Nephron (organoid): ENCODE data around the gene PEPD.

ENCODE experiments used
- H3K27ac Mint-ChIP-seq, 3 experiments: 2 replicates each; pipeline ENCODE4 v1.8.0; 2020; ENCODE audit warnings: mixed read lengths in 3 of 3, mild to moderate bottlenecking in 2 of 3, moderate library complexity in 1 of 3
- H3K27me3 Mint-ChIP-seq: 2 replicates; pipeline ENCODE4 v1.8.0; 2021; ENCODE audit warnings: low read depth, mild to moderate bottlenecking, moderate library complexity, mixed read lengths
- H3K36me3 Mint-ChIP-seq: 2 replicates; pipeline ENCODE4 v1.8.0; 2020; ENCODE audit warnings: low read depth, mixed read lengths
- H3K4me1 Mint-ChIP-seq: 2 replicates; pipeline ENCODE4 v1.8.0; 2020; ENCODE audit warnings: mixed read lengths
- H3K4me3 Mint-ChIP-seq, 3 experiments: 2 replicates each; pipeline ENCODE4 v1.8.0; 2020; ENCODE audit warnings: mild to moderate bottlenecking in 3 of 3, mixed read lengths in 3 of 3, moderate library complexity in 2 of 3
- H3K9me3 Mint-ChIP-seq: 2 replicates; pipeline ENCODE4 v1.8.0; 2020; ENCODE audit warnings: mixed read lengths
- TF ChIP-seq, protein P1 (sequence below), 3 experiments: fragments of 200-600 bp; sonication (generic); IDR thresholded peaks; one replicate each; pipeline ENCODE4 v1.5.0; 2021; ENCODE audit warnings: antibody characterized with exemption in 3 of 3; ENCODE audit not compliant: unreplicated experiment in 3 of 3

Gene PEPD

DNA sequence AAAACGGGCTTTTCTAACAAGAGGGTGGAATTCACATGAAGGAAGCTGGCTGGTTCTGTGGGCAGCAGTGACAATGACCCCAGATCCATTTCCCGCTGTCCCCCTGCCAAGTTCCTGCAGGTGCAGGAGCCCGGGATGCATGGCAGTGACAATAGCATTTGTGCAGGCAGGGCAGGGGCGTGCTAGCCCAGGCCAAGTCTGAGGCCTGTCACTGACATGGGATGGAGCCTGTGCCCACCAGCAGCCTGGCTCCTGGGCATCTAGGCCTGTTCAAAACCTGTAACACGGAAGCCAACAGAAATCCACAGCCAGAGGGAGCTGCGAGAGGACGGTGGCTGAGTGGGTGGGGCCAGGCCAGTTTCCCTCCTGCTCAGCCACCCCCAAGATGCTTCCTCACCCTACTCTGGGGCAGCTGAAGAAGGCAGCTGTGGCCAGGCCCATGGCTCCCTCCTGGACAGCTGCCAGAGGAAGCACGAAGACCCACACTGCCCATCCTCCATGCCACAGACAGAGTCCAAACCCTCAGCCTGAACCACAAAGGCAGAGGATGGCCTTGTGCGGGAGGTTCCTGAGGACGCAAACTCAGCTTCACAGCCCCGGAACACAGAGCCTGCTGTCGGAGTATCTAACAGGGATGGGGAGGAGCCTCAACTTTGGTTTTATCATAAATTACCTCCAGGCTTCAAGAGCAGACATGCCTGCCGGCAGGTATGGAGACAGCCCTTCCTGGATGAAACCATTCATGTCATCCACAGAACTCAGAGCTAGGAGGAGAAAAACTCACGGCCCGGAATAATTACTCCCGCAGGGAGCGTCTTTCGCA is 74.0 kb downstream of the PEPD start:
- H3K27me3 Mint-ChIP-seq = no peaks in the 10 kb centered on the region
- peaks cover 6% of the 10 kb centered on the region for H3K4me1 Mint-ChIP-seq
- TF ChIP-seq, protein P1, sequence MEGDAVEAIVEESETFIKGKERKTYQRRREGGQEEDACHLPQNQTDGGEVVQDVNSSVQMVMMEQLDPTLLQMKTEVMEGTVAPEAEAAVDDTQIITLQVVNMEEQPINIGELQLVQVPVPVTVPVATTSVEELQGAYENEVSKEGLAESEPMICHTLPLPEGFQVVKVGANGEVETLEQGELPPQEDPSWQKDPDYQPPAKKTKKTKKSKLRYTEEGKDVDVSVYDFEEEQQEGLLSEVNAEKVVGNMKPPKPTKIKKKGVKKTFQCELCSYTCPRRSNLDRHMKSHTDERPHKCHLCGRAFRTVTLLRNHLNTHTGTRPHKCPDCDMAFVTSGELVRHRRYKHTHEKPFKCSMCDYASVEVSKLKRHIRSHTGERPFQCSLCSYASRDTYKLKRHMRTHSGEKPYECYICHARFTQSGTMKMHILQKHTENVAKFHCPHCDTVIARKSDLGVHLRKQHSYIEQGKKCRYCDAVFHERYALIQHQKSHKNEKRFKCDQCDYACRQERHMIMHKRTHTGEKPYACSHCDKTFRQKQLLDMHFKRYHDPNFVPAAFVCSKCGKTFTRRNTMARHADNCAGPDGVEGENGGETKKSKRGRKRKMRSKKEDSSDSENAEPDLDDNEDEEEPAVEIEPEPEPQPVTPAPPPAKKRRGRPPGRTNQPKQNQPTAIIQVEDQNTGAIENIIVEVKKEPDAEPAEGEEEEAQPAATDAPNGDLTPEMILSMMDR (IDR thresholded peaks at IDR 0.05; ENCODE audit: unreplicated experiment in 3 of 3) = no peak
- H3K27ac Mint-ChIP-seq = no peak overlapping the region
- no peaks in the 10 kb centered on the region for H3K9me3 Mint-ChIP-seq
- H3K36me3 Mint-ChIP-seq = peaks cover 4% of the 10 kb centered on the region
- no peak overlapping the region for H3K4me3 Mint-ChIP-seq

DNA sequence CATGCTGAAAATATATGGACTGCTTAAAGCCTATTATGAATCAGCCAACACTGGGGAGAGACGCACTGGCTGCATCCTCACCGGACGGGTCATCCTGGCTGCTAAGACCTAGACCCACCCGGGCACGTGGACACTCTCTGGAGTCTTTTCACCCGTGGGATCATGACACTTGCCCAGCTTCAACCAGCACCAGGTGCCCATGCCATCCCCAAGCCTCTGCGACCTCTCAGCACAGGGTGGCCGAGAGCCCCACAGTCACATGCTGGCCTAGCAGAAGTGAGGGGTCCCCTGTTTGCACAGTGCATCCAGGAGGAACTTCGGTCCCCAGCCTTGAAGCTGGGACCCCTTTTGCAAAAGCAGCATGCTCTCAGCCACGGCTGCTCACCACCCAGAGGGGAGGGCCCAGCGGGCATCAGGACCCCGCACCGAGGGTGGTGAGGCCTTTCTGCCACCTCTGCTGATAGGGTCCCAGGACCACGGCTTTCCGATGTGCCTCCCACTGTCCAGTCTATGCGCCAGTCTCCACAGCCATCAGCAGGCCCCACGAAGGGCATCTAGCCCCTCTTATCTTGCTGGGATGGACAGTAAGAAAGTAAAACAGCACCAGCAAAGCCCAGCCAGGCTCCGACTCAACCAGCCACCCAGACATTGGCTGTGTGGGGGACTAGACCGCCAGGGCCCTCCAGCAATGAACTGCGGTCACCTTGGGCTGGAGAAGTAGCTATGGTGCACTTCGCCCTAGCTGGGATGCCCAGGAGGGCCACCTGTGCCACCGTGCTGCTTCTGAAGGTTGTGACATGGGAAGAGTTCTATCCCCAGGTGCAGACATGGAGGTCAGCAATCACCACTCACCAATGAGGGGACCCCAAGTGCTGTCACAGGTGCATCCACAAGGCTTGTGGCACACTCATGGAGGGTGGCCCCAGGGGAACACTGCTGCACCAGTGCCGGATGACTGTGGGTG is 75.0 kb downstream of the PEPD start:
- H3K27ac Mint-ChIP-seq = peak overlapping the region in 1 of 3 experiments; percentile 65
- H3K9me3 Mint-ChIP-seq = no peaks in the 10 kb centered on the region
- H3K36me3 Mint-ChIP-seq = peaks cover 4% of the 10 kb centered on the region
- no peaks in the 10 kb centered on the region for H3K27me3 Mint-ChIP-seq
- no peak overlapping the region for H3K4me3 Mint-ChIP-seq
- peaks cover 6% of the 10 kb centered on the region for H3K4me1 Mint-ChIP-seq
- TF ChIP-seq, protein P1 (IDR thresholded peaks at IDR 0.05; ENCODE audit: unreplicated experiment in 3 of 3) = no peak

DNA sequence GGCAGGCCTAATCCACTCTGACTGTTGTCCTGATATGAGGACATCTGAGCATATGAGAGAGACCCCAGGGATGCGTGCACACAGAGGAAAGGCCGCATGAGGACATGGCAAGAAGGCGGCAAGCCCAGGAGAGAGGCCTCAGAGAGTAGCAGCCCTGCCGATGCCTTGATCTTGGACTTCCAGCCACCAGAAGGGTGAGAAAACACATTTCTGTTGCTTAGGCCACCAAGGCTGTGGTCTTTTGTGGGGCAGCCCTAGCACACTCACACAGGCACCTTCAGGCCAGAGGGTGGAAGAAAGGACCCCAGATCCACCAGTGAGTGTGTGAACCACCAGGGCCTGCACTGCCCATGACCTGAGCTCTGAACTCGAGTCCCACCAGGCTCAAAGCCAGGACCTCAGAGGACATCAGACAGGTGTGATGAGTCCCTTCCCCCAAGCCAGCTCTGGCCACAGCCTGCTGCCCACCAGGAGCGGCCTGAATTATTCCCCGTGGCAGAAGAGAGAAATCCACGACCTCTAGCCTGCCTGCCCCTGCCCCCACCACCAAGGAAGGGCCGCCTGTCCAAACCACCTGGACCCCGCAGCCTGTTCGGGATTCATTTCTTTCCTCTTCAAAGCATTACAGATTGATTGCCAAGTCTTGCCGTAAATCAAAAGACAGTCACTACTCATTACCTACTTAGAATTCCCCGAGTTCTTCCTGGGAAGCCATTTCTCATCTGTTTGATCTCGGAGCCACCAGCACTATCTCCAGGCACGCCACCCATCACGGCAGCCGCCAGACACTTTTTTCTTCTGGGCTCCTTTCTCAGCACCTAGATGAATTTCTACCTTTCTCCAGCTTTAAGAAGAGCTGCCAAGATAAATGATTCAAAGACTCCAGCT is 75.9 kb downstream of the PEPD start:
- H3K4me3 Mint-ChIP-seq = no peak overlapping the region
- peak overlapping the region in 1 of 3 experiments; percentile 65 for H3K27ac Mint-ChIP-seq
- peaks cover 4% of the 10 kb centered on the region for H3K36me3 Mint-ChIP-seq
- H3K9me3 Mint-ChIP-seq = no peaks in the 10 kb centered on the region
- TF ChIP-seq, protein P1 (IDR thresholded peaks at IDR 0.05; ENCODE audit: unreplicated experiment in 3 of 3) = no peak
- peaks cover 6% of the 10 kb centered on the region for H3K4me1 Mint-ChIP-seq
- H3K27me3 Mint-ChIP-seq = no peaks in the 10 kb centered on the region

DNA sequence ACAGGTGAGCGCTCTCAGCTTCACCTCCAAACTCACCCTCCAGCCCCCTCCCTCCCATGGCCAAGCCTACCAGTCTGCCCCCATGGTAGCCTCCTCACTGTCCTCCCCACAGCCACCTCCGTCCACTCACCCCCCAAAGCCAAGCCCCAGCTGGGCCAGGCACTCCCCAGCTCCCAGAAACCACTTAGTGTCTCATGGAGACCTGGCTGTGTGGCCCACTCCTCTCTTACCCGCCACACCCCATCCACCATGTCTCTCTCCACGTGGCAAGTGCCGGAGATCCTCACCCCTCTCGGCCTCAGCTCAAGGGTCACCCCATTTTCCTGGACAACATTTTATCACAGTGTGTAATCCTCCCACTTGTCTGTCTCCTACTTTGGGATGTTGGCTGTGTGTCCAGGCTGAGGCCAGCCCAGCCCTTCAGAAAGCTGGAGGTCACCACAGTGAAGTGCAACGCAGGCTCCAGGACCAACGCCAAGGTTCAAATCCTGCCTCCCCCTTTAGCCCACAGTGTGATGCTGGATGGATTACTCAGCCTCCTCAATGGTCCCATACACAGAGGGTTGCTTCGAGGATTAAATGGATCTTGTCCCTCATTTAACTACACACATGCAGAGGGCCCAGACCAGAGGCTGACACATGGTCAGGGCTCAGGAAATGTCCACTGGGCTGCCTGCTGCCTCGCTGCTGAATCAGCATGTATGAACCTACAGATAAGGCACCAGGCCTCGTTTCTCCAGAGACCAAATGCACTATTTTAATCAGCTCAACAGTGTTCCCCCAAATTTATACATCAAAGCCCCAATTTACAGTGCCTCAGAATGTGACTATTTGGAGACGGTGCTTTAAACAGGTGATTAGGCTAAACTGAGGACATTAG is 76.8 kb downstream of the PEPD start:
- TF ChIP-seq, protein P1 (IDR thresholded peaks at IDR 0.05; ENCODE audit: unreplicated experiment in 3 of 3) = no peak
- H3K27me3 Mint-ChIP-seq = no peaks in the 10 kb centered on the region
- peaks cover 4% of the 10 kb centered on the region for H3K36me3 Mint-ChIP-seq
- no peak overlapping the region for H3K27ac Mint-ChIP-seq
- H3K4me3 Mint-ChIP-seq = no peak overlapping the region
- peaks cover 6% of the 10 kb centered on the region for H3K4me1 Mint-ChIP-seq
- H3K9me3 Mint-ChIP-seq = no peaks in the 10 kb centered on the region
